Raji (cell line): ENCODE results near the gene DDI2.

ENCODE experiments used
- POLR2A ChIP-seq: IDR thresholded peaks from 2 replicates; pipeline ENCODE4 v1.6.1; 2011; ENCODE audit warnings: low read depth, low read length, control low read depth; ENCODE audit not compliant: insufficient read depth

The DDI2 gene

DNA sequence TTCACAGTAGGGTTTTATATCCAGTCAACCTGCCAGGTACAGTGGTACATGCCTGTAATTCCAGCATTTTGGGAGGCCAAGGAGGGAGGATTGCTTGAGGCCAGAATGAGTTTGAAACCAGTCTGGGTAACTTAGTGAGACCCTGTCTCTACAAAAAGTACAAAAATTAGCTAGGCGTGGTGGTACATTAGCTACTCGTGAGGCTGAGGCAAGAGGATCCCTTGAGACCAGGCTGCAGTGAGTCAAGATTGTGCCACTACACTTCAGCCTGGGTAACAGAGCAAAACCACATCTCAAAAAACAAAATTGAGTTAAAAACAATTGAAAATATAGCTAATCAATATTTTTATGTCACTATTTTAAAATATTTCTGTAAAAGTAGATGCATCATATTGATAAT lies 33.2 kb downstream of the DDI2 start:
- TF ChIP-seq POLR2A: no peak

DNA sequence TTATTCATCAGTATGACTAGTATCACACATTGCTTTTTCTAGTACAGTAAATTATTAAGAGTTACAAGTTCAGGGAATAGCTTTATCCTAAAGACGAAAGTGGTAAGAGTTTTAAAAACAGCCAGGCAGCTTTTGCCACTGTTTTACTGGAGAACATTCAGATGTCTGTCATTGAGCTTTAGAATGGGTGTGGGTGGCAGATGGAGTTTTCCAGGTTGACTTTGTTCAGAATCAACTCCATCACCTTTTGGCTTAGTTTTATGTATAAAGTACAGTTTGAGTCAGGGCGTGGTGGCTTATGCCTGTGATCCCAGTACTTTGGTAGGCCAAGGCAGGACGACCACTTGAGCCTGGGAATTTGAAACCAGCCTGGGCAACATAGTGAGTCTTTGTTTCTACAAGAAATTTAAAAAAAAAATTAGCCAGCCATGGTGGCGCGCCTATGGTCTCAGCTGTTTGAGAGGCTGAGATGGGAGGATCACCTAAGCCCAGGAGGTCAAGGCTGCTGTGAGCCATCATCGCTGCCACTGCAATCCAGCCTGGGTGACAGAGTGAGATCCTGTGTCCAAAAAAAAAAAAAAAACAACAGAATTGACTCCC lies 36.9 kb downstream of the DDI2 start:
- no peak for TF ChIP-seq POLR2A

- TF ChIP-seq POLR2A: no peak
These were observed 39.2 kb downstream of the DDI2 start for GRCh38 chr1:15656464-15656863.

- TF ChIP-seq POLR2A: no peak
These were observed 39.8 kb downstream of the DDI2 start for GRCh38 chr1:15657021-15657420.

DNA sequence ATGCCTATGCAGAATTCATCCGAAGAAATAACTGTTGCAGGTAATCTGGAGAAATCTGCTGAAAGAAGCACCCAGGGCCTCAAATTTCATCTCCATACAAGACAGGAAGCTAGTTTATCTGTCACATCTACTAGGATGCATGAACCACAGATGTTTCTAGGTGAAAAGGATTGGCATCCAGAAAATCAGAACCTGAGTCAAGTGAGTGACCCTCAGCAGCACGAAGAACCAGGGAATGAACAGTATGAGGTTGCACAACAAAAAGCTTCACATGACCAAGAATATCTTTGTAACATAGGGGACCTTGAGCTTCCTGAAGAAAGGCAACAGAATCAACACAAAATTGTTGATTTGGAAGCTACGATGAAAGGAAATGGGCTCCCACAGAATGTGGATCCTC lies 42.9 kb downstream of the DDI2 start:
- TF ChIP-seq POLR2A: no peak

- TF ChIP-seq POLR2A: no peak
These were observed 45.2 kb downstream of the DDI2 start for GRCh38 chr1:15662477-15662876.

DNA sequence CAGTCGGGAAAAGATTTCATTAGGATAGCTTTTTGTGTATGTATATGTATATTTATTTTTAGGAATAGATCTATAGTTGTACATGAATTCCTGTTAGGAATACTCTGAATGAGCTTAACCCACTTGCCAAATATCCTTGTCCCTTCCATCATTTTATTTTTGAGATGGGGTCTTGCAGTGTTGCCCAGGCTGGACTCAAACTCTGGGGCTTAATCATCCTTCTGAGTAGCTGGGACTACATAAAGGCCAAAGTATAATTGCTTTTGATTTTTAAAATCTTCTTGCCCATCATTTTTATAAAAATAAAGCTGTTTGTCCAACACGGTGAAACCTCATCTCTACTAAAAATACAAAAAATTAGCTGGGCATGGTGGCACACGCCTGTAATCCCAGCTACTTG lies 46.7 kb downstream of the DDI2 start:
- TF ChIP-seq POLR2A: no peak

- no peak for TF ChIP-seq POLR2A
These were observed 50.1 kb downstream of the DDI2 start for GRCh38 chr1:15667362-15667761.

- TF ChIP-seq POLR2A: no peak
These were observed 51.0 kb downstream of the DDI2 start for GRCh38 chr1:15668089-15668754.

DNA sequence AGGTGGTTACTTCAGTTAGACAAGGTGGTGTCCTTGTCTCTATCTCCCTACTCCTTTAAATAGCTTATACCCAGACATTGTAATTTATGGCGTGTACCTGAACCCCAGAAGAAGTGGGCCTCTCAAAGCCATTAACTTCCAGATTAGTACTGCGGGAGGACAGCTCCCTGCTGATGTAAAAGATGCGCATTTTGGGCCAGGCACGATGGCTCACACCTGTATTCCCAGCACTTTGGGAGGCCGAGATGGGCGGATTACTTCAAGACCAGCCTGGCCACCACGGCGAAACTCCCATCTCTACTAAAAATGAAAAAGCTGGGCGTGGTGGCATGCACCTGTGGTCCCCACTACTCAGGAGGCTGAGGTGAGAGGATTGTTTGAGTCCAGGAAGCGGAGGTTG lies 51.8 kb downstream of the DDI2 start:
- no peak for TF ChIP-seq POLR2A

GRCh38 chr1:15669864-15670263 lies 52.6 kb downstream of the DDI2 start:
- TF ChIP-seq POLR2A: no peak

DNA sequence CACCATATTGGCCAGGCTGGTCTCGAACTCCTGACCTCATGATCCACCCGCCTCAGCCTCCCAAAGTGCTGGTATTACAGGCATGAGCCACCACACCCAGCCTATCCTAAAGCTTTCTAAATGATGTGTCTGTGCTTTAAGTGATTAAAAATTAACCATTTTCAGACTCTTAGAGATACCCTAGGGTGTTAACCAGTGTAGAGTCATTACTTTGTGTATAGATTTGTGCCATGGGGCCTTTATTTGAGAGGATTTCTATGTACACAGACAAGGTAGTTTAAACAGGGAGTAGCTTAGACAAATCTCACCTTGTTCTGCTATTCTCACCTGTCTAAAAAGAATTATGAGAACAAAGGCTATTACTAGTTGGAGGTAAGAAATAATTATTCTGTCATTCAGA lies 54.2 kb downstream of the DDI2 start:
- TF ChIP-seq POLR2A: no peak

GRCh38 chr1:15674386-15675159 lies 57.3 kb downstream of the DDI2 start:
- TF ChIP-seq POLR2A: no peak

GRCh38 chr1:15676010-15676409 lies 58.8 kb downstream of the DDI2 start:
- no peak for TF ChIP-seq POLR2A

- no peak for TF ChIP-seq POLR2A
These were observed 59.7 kb downstream of the DDI2 start for GRCh38 chr1:15676688-15677661.

- TF ChIP-seq POLR2A: no peak
These were observed 61.3 kb downstream of the DDI2 start for GRCh38 chr1:15678578-15678977.

GRCh38 chr1:15680131-15680530 lies 62.9 kb downstream of the DDI2 start:
- no peak for TF ChIP-seq POLR2A
